ENCODE measurements around the gene HDAC4. TPM values are rescaled to one million over a fixed set of nuclear protein-coding genes. Genes with fewer than 3 reads are reported as not detected.

HDAC4 gene
- total and polyA plus RNA-seq, 9 of the 15 experiments (the other 6 are each of a cell fraction or from before 2014, with no cell fraction given): 0.11 to 20.2 (median 4.0) TPM

- H3K4me2 ChIP-seq (ENCODE audit: insufficient read depth, low read length): no peak overlapping the region
- H2AFZ ChIP-seq (ENCODE audit: low read depth, low read length): no peak overlapping the region
- ChIA-PET POLR2A (interaction anchor here (0.5 to 1.1 kb wide), 2 partner anchors 46 to 122 kb away, joined by 3 to 4 read pairs; no protein-coding TSS in a partner anchor), CTCF (ENCODE audit: low intra/inter-chr PET ratio) (no interaction called here)
- ATAC-seq (no peak), FAIRE-seq (no peak), DNase-seq (ENCODE audit: extremely low read depth in 1 of 4, low spot score in 3 of 4) (no peak)
- in situ Hi-C loops (cut with MboI): no loop called here
- intact Hi-C loops (cut with micrococcal nuclease): loop anchor here (5.0 to 10.0 kb wide), 2 partner anchors 73 to 131 kb away; no protein-coding TSS in a partner anchor
- BruUV-seq (replicated peaks): no TSS peak
- H3K9me3 ChIP-seq (replicated peaks; ENCODE audit: control insufficient read depth, insufficient read depth, low read depth, low read length): no peaks in the 10 kb centered on the region
- H3K9ac ChIP-seq (ENCODE audit: insufficient read depth in 1 of 2, low read depth in 2 of 2, low read length in 2 of 2): no peak overlapping the region
- H3K27ac ChIP-seq (ENCODE audit: extremely low read depth, low read depth, low read length): no peak overlapping the region
- no peak overlapping the region for H3K4me3 ChIP-seq
- WGBS (ENCODE audit: insufficient coverage, low coverage, missing lambda C conversion rate): 86% methylated on average over 11 of the region's 16 CpGs
- no peaks in the 10 kb centered on the region for H3K9me1 ChIP-seq (ENCODE audit: control insufficient read depth, insufficient read depth, low read length)
- H3K36me3 ChIP-seq (ENCODE audit: control insufficient read depth, insufficient read depth, low read length): no peaks in the 10 kb centered on the region
- no peak for TF ChIP-seq NCOR1 (IDR thresholded peaks at IDR 0.05)
- H3K79me2 ChIP-seq (ENCODE audit: control insufficient read depth, insufficient read depth, low read length): peaks cover 56% of the 10 kb centered on the region
- H3K27me3 ChIP-seq (ENCODE audit: control insufficient read depth in 2 of 2, insufficient read depth in 2 of 2, low read length in 2 of 2): no peaks in the 10 kb centered on the region
- H3K4me1 ChIP-seq (replicated peaks in 1 of 2; ENCODE audit: control insufficient read depth in 2 of 2, insufficient read depth in 2 of 2, low read length in 2 of 2): peaks cover 3 to 15% of the 10 kb centered on the region in 2 experiments; a peak in 4 of 5 replicates
- H4K20me1 ChIP-seq (replicated peaks; ENCODE audit: control insufficient read depth, insufficient read depth, low read length): peaks cover 4% of the 10 kb centered on the region; the same call in 1 of the 2 replicates
Measured at GRCh38 chr2:239397931-239398471, 2.8 kb downstream of the HDAC4 start.

- Histone ChIP-seq H3K9ac (ENCODE audit: insufficient read depth in 1 of 2, low read depth in 2 of 2, low read length in 2 of 2) (0 out of 4 replicates have a peak overlapping the region, but pooled peaks of 1 of the 2 experiments have one; percentile 17), H3K4me3 (no peak overlapping the region), H3K36me3 (ENCODE audit: control insufficient read depth, insufficient read depth, low read length) (no peaks in the 10 kb centered on the region), H3K4me1 (replicated peaks in 1 of 2; ENCODE audit: control insufficient read depth in 2 of 2, insufficient read depth in 2 of 2, low read length in 2 of 2) (peaks cover 0 to 20% of the 10 kb centered on the region in 2 experiments; a peak in 2 of 5 replicates), H3K27me3 (ENCODE audit: control insufficient read depth in 2 of 2, insufficient read depth in 2 of 2, low read length in 2 of 2) (no peaks in the 10 kb centered on the region), H3K79me2 (ENCODE audit: control insufficient read depth, insufficient read depth, low read length) (peaks cover 56% of the 10 kb centered on the region), H3K9me1 (ENCODE audit: control insufficient read depth, insufficient read depth, low read length) (no peaks in the 10 kb centered on the region), H3K9me3 (replicated peaks; ENCODE audit: control insufficient read depth, insufficient read depth, low read depth, low read length) (no peaks in the 10 kb centered on the region), H2AFZ (ENCODE audit: low read depth, low read length) (no peak overlapping the region), H3K27ac (ENCODE audit: extremely low read depth, low read depth, low read length) (no peak overlapping the region), H4K20me1 (replicated peaks; ENCODE audit: control insufficient read depth, insufficient read depth, low read length) (peaks cover 4% of the 10 kb centered on the region; the same call in 1 of the 2 replicates), H3K4me2 (ENCODE audit: insufficient read depth, low read length) (no peak overlapping the region)
- no peak for ATAC-seq
- intact Hi-C loops (cut with micrococcal nuclease): loop anchor here (5.0 to 10.0 kb wide), 2 partner anchors 72 to 130 kb away; no protein-coding TSS in a partner anchor
- ChIA-PET POLR2A (interaction anchor here (0.6 kb wide), 1 partner anchor 78 kb away, joined by 3 read pairs; no protein-coding TSS in a partner anchor), CTCF (ENCODE audit: low intra/inter-chr PET ratio) (no interaction called here)
- no TSS peak for BruUV-seq (replicated peaks)
- no peak for FAIRE-seq
- peak in 1 of 4 experiments; percentile 19 for DNase-seq (ENCODE audit: extremely low read depth in 1 of 4, low spot score in 3 of 4)
- in situ Hi-C loops (cut with MboI): no loop called here
- WGBS (ENCODE audit: insufficient coverage, low coverage, missing lambda C conversion rate): 67% methylated on average over 14 of the region's 19 CpGs
- peak; percentile 19 to 32 (median 25); a peak in 3 of 6 replicates for TF ChIP-seq CTCF (IDR thresholded peaks at IDR 0.05 in 2 of 3, conservative IDR thresholded peaks at IDR 0.05 in 1 of 3; ENCODE audit: insufficient read depth in 2 of 3, low read depth in 1 of 3, low read length in 3 of 3)
- TF ChIP-seq RAD21 (CRISPR knock-in tag; conservative IDR thresholded peaks at IDR 0.05 in 1 of 2, IDR thresholded peaks at IDR 0.05 in 1 of 2): peak in 1 of 2 experiments; percentile 47; a peak in 2 of 4 replicates
Measured at GRCh38 chr2:239396881-239397681, 3.7 kb downstream of the HDAC4 start.
